GM19099 (cell line): Measurements from ENCODE around the gene DSC2.

Source experiments
- POLR2A ChIP-seq: IDR thresholded peaks from 3 replicates; pipeline ENCODE4 v1.6.1; 2011; ENCODE audit warnings: low read depth; ENCODE audit not compliant: insufficient read length; ENCODE audit errors: extremely low read depth

Gene DSC2

GRCh38 chr18:31102025-31102684 is at the start of gene DSC2:
DSC2 (minus strand) TSS chr18:31102421; CDS start chr18:31101971, 450 bp downstream.
- TF ChIP-seq POLR2A = no peak

GRCh38 chr18:31149351-31149750 is 47.1 kb upstream of the DSC2 start:
- no peak for TF ChIP-seq POLR2A

- no peak for TF ChIP-seq POLR2A
These were observed 46.4 kb upstream of the DSC2 start for GRCh38 chr18:31148600-31148999.

- no peak for TF ChIP-seq POLR2A
These were observed 44.6 kb upstream of the DSC2 start for GRCh38 chr18:31146809-31147208.

- TF ChIP-seq POLR2A = no peak
These were observed 40.8 kb upstream of the DSC2 start for GRCh38 chr18:31143025-31143424.

- TF ChIP-seq POLR2A = no peak
These were observed 36.5 kb upstream of the DSC2 start for GRCh38 chr18:31138709-31139108.

GRCh38 chr18:31134988-31135529 is 32.8 kb upstream of the DSC2 start:
- no peak for TF ChIP-seq POLR2A

GRCh38 chr18:31129398-31130115 is 27.3 kb upstream of the DSC2 start:
- TF ChIP-seq POLR2A = no peak

GRCh38 chr18:31125878-31126277 is 23.7 kb upstream of the DSC2 start:
- TF ChIP-seq POLR2A = no peak

- TF ChIP-seq POLR2A = no peak
These were observed 18.4 kb upstream of the DSC2 start for GRCh38 chr18:31120594-31120993.

- TF ChIP-seq POLR2A = no peak
These were observed 14.8 kb upstream of the DSC2 start for GRCh38 chr18:31116853-31117595.

- TF ChIP-seq POLR2A = no peak
These were observed 10.6 kb upstream of the DSC2 start for GRCh38 chr18:31112804-31113203.

GRCh38 chr18:31105733-31106132 is 3.5 kb upstream of the DSC2 start:
- TF ChIP-seq POLR2A = no peak

GRCh38 chr18:31104444-31104843 is 2.2 kb upstream of the DSC2 start:
- TF ChIP-seq POLR2A = no peak

GRCh38 chr18:31103423-31103822 is 1.2 kb upstream of the DSC2 start:
- TF ChIP-seq POLR2A = no peak
